ENCODE measurements around the gene HDAC5. TPM values are rescaled to one million over a fixed set of nuclear protein-coding genes. Genes with fewer than 3 reads are reported as not detected.
"Not testable (repeated sequence)": the region's sequence is repeated elsewhere in the genome, so short reads cannot be mapped to it uniquely, and the experiment has no call there.

HDAC5 gene
- total RNA-seq, 2 donors from 2014 or later, result 19.0 to 26.6 TPM

- Histone ChIP-seq H3K27ac (no peak overlapping the region), H3K4me3 (no peak overlapping the region), H3K9ac (ENCODE audit: low read depth in 2 of 2, low read length in 2 of 2) (no peak overlapping the region), H3K9me3 (no peaks in the 10 kb centered on the region), H3K4me1 (no peaks in the 10 kb centered on the region), H3K36me3 (no peaks in the 10 kb centered on the region), H3K27me3 (no peaks in the 10 kb centered on the region)
- TF ChIP-seq CTCF (IDR thresholded peaks at IDR 0.05), result no peak
- DNase-seq, result no peak
- intact Hi-C loops (cut with DNase I), result no loop called here
These were observed 86.0 kb downstream of the HDAC5 start for GRCh38 chr17:44037471-44037870.

- H3K27ac ChIP-seq; H3K27me3 ChIP-seq; H3K9me3 ChIP-seq; H3K4me3 ChIP-seq; H3K9ac ChIP-seq (ENCODE audit: low read depth in 2 of 2, low read length in 2 of 2); H3K4me1 ChIP-seq; intact Hi-C loops (cut with DNase I); DNase-seq; H3K36me3 ChIP-seq: not testable (repeated sequence)
These were observed 88.8 kb downstream of the HDAC5 start for GRCh38 chr17:44034688-44035087.

- intact Hi-C loops (cut with DNase I), result no loop called here
- no peak for TF ChIP-seq CTCF (IDR thresholded peaks at IDR 0.05)
- Histone ChIP-seq H3K9me3 (no peaks in the 10 kb centered on the region), H3K4me1 (no peaks in the 10 kb centered on the region), H3K9ac (ENCODE audit: low read depth in 2 of 2, low read length in 2 of 2) (no peak overlapping the region), H3K27me3 (no peaks in the 10 kb centered on the region), H3K4me3 (no peak overlapping the region), H3K27ac (no peak overlapping the region), H3K36me3 (no peaks in the 10 kb centered on the region)
- no peak for DNase-seq
These were observed 89.5 kb downstream of the HDAC5 start for GRCh38 chr17:44033861-44034408.

GRCh38 chr17:44030482-44030881 lies 93.0 kb downstream of the HDAC5 start:
- H3K27me3 ChIP-seq, result no peaks in the 10 kb centered on the region
- H3K27ac ChIP-seq, result no peak overlapping the region
- H3K36me3 ChIP-seq, result no peaks in the 10 kb centered on the region
- intact Hi-C loops (cut with DNase I), result no loop called here
- no peak for DNase-seq
- H3K9ac ChIP-seq (ENCODE audit: low read depth in 2 of 2, low read length in 2 of 2), result no peak overlapping the region
- no peaks in the 10 kb centered on the region for H3K4me1 ChIP-seq
- TF ChIP-seq CTCF (IDR thresholded peaks at IDR 0.05), result no peak
- H3K9me3 ChIP-seq, result no peaks in the 10 kb centered on the region
- H3K4me3 ChIP-seq, result no peak overlapping the region

GRCh38 chr17:44029736-44030135 lies 93.7 kb downstream of the HDAC5 start:
- Histone ChIP-seq H3K36me3 (no peaks in the 10 kb centered on the region), H3K9ac (ENCODE audit: low read depth in 2 of 2, low read length in 2 of 2) (no peak overlapping the region), H3K4me3 (no peak overlapping the region), H3K27me3 (no peaks in the 10 kb centered on the region), H3K4me1 (no peaks in the 10 kb centered on the region), H3K9me3 (no peaks in the 10 kb centered on the region), H3K27ac (no peak overlapping the region)
- DNase-seq, result no peak
- no peak for TF ChIP-seq CTCF (IDR thresholded peaks at IDR 0.05)
- intact Hi-C loops (cut with DNase I), result no loop called here

Other genes with a start within 250 kb of the HDAC5 start
- gene MPP2, start 216.1 kb downstream of the HDAC5 start, total RNA-seq, result 1 to 10 TPM; 1.1 to 2.8 TPM
- gene PPY, start 181.2 kb downstream of the HDAC5 start, total RNA-seq, result under 1 TPM in 1 of 2 donors, not detected in 1; 0.49 TPM
- 100 to 1,000 TPM in 1 of 2 donors, 10 to 100 TPM in 1; 73.8 to 258 TPM for gene PYY, start 169.7 kb downstream of the HDAC5 start, total RNA-seq
- 10 to 100 TPM in 1 of 2 donors, 1 to 10 TPM in 1; 5.2 to 14.0 TPM for gene NAGS, start 119.0 kb downstream of the HDAC5 start, total RNA-seq
- gene TMEM101, start 108.7 kb downstream of the HDAC5 start, total RNA-seq, result 10 to 100 TPM; 26.8 to 33.7 TPM
- gene LSM12, start 57.0 kb downstream of the HDAC5 start, total RNA-seq, result 10 to 100 TPM; 60.9 to 74.3 TPM
- gene G6PC3, start 52.9 kb downstream of the HDAC5 start, total RNA-seq, result 10 to 100 TPM; 28.3 to 44.7 TPM
- 10 to 100 TPM in 1 of 2 donors, 1 to 10 TPM in 1; 2.7 to 11.5 TPM for gene HROB, start 18.3 kb upstream of the HDAC5 start, total RNA-seq
- under 1 TPM in 1 of 2 donors, not detected in 1; 0.32 TPM for gene ASB16, start 47.1 kb upstream of the HDAC5 start, total RNA-seq
- gene TMUB2, start 63.3 kb upstream of the HDAC5 start, total RNA-seq, result 10 to 100 TPM; 37.0 to 44.5 TPM
- 10 to 100 TPM; 65.9 to 77.3 TPM for gene ATXN7L3, start 76.2 kb upstream of the HDAC5 start, total RNA-seq
- 10 to 100 TPM; 44.7 to 84.1 TPM for gene UBTF, start 96.0 kb upstream of the HDAC5 start, total RNA-seq
- under 1 TPM in 1 of 2 donors, not detected in 1; 0.27 TPM for gene SLC4A1, start 144.5 kb upstream of the HDAC5 start, total RNA-seq
- 1 to 10 TPM in 1 of 2 donors, under 1 TPM in 1; 0.52 to 1.4 TPM for gene RUNDC3A, start 185.0 kb upstream of the HDAC5 start, total RNA-seq
- 100 to 1,000 TPM; 115 to 267 TPM for gene SLC25A39, start 201.2 kb upstream of the HDAC5 start, total RNA-seq
- gene GRN, start 221.7 kb upstream of the HDAC5 start, total RNA-seq, result 100 to 1,000 TPM; 343 to 466 TPM
- under 1 TPM; 0.64 to 0.72 TPM for gene FAM171A2, start 240.2 kb upstream of the HDAC5 start, total RNA-seq

All from colonic mucosa (tissue), 4 donors.